GM23248 (cell line): ENCODE results near the gene PPP2R2B.

ENCODE experiments used
- EZH2 ChIP-seq: fragments of 200-600 bp; sonication (generic); IDR thresholded peaks from 2 replicates; pipeline ENCODE4 v1.6.1; 2018; ENCODE audit warnings: antibody characterized with exemption, mild to moderate bottlenecking; ENCODE audit not compliant: insufficient read depth, poor library complexity, severe bottlenecking
- EZH2phosphoT487 ChIP-seq: fragments of 200-600 bp; sonication (generic); IDR thresholded peaks from 2 replicates; pipeline ENCODE4 v1.6.1; 2018; ENCODE audit warnings: antibody characterized with exemption, moderate library complexity, mild to moderate bottlenecking, low read depth; ENCODE audit not compliant: insufficient read depth

GRCh38 chr5:146623009-146623408, 255.5 kb downstream of the PPP2R2B start:
- TF ChIP-seq EZH2phosphoT487 = no peak
- no peak for TF ChIP-seq EZH2
